K562 (cell line): ENCODE results near the gene SLC12A6. TPM values are rescaled to one million over a fixed set of nuclear protein-coding genes. Genes with fewer than 3 reads are reported as not detected.

Experiments used
- ATAC-seq: fragments of 200-7000 bp; cut with Tn5 transposase; 3 replicates; pipeline ENCODE4 v1.9.1; 2020; ENCODE audit warnings: moderate library complexity
- BruUV-seq: library from RNA; stranded (reverse); fragments of 400-500 nt; replicated peaks from 2 replicates; lab custom pipeline; 2021; lab: Mats Ljungman, UMichigan
- CTCF ChIA-PET: fragments of 300-600 bp; formaldehyde crosslinking; extraction: SDS; loops from one replicate; lab custom pipeline; 2021; ENCODE audit warnings: low intra/inter-chr PET ratio; lab: Yijun Ruan, JAX
- POLR2A ChIA-PET: fragments of 300-600, 350-650 bp; sonication (Branson Sonifier 250); formaldehyde crosslinking; extraction: SDS; loops from one replicate; lab custom pipeline; 2021; ENCODE audit warnings: antibody characterized with exemption, inconsistent platforms; lab: Yijun Ruan, JAX
- DNase-seq, 4 experiments: peaks; one replicate each; pipeline versions ENCODE4 v3.0.0 to v3.0.0-alpha.2; 2011 to 2018; ENCODE audit warnings: low spot score in 3 of 4, mixed read lengths in 3 of 4; ENCODE audit errors: extremely low read depth in 1 of 4
- FAIRE-seq: peaks from 2 replicates; lab custom pipeline; 2011; peaks lifted over from hg19 to GRCh38; lab: Jason Lieb, UNC
- H2AFZ ChIP-seq: 2 replicates; pipeline ENCODE4 v1.6.0; 2011; ENCODE audit warnings: low read depth, low read length, control low read depth, inconsistent platforms
- H3K27ac ChIP-seq: fragments of 200-600 bp; 3 replicates; pipeline ENCODE4 v1.8.0; 2011; ENCODE audit warnings: low read depth, mild to moderate bottlenecking, control low read depth, inconsistent platforms, low read length, moderate library complexity, mixed read lengths; ENCODE audit errors: extremely low read depth
- H3K27me3 ChIP-seq, 2 experiments: fragments of 300-600 bp in 1 of 2; 2 replicates in 1 of 2; 3 replicates in 1 of 2; pipeline versions ENCODE4 v1.6.0 to v1.8.0; 2011; ENCODE audit warnings: inconsistent platforms in 2 of 2, low read length in 2 of 2, mild to moderate bottlenecking in 1 of 2, mixed read lengths in 1 of 2, moderate library complexity in 1 of 2; ENCODE audit not compliant: control insufficient read depth in 2 of 2, insufficient read depth in 2 of 2
- H3K36me3 ChIP-seq: fragments of 300-600 bp; 3 replicates; pipeline ENCODE4 v1.8.0; 2011; ENCODE audit warnings: mild to moderate bottlenecking, low read length, inconsistent platforms; ENCODE audit not compliant: control insufficient read depth, insufficient read depth
- H3K4me1 ChIP-seq, 2 experiments: fragments of 200-600 bp in 1 of 2; replicated peaks in 1 of 2; 2 replicates in 1 of 2; 3 replicates in 1 of 2; pipeline versions ENCODE4 v1.5.1 to v1.8.0; 2011; ENCODE audit warnings: inconsistent platforms in 2 of 2, low read length in 2 of 2, mild to moderate bottlenecking in 1 of 2, mixed read lengths in 1 of 2, moderate library complexity in 1 of 2; ENCODE audit not compliant: control insufficient read depth in 2 of 2, insufficient read depth in 2 of 2
- H3K4me2 ChIP-seq: 2 replicates; pipeline ENCODE4 v1.6.1; 2011; ENCODE audit warnings: low read length, control low read depth, inconsistent platforms, mixed read lengths; ENCODE audit not compliant: insufficient read depth
- H3K4me3 ChIP-seq: fragments of 200-600 bp; sonication (generic), shearing (Covaris generic); 2 replicates; pipeline ENCODE4 v1.5.1; 2016; ENCODE audit warnings: control low read depth, inconsistent platforms
- H3K79me2 ChIP-seq: fragments of 200-600 bp; 3 replicates; pipeline ENCODE4 v1.8.0; 2011; ENCODE audit warnings: low read length, inconsistent platforms; ENCODE audit not compliant: control insufficient read depth, insufficient read depth
- H3K9ac ChIP-seq, 2 experiments: 2 replicates each; pipeline versions ENCODE4 v1.6.0 to v1.6.1; 2011; ENCODE audit warnings: low read depth in 2 of 2, low read length in 2 of 2, control low read depth in 1 of 2, inconsistent platforms in 1 of 2, mild to moderate bottlenecking in 1 of 2, mixed read lengths in 1 of 2; ENCODE audit not compliant: insufficient read depth in 1 of 2
- H3K9me1 ChIP-seq: one replicate; pipeline ENCODE4 v1.6.0; 2011; ENCODE audit warnings: inconsistent platforms, mild to moderate bottlenecking, low read length, moderate library complexity; ENCODE audit not compliant: control insufficient read depth, insufficient read depth
- H3K9me3 ChIP-seq: replicated peaks from 2 replicates; pipeline ENCODE4 v1.5.1; 2011; ENCODE audit warnings: low read depth, low read length, inconsistent platforms; ENCODE audit not compliant: control insufficient read depth, insufficient read depth
- H4K20me1 ChIP-seq: replicated peaks from 2 replicates; pipeline ENCODE4 v1.6.1; 2011; ENCODE audit warnings: low read length, inconsistent platforms, mixed read lengths; ENCODE audit not compliant: control insufficient read depth, insufficient read depth
- BHLHE40 ChIP-seq: IDR thresholded peaks from 2 replicates; pipeline ENCODE4 v1.6.1; 2011; ENCODE audit warnings: low read length, improper control_type of control experiment
- EHMT2 ChIP-seq: fragments of 450-650 bp; IDR thresholded peaks from 2 replicates; pipeline ENCODE4 v1.6.1; 2018; ENCODE audit warnings: antibody characterized with exemption
- ESRRA ChIP-seq: fragments of 450-650 bp; IDR thresholded peaks from 2 replicates; pipeline ENCODE4 v1.6.1; 2014; ENCODE audit warnings: low read depth, mild to moderate bottlenecking, moderate library complexity, borderline replicate concordance
- EWSR1 ChIP-seq: fragments of 450-650 bp; IDR thresholded peaks from 2 replicates; pipeline ENCODE4 v1.6.1; 2018; ENCODE audit warnings: borderline replicate concordance, mild to moderate bottlenecking, low read depth, moderate library complexity; ENCODE audit not compliant: partially characterized antibody
- MAFG ChIP-seq: fragments of 450-650 bp; conservative IDR thresholded peaks from 2 replicates; pipeline ENCODE4 v1.6.1; 2016; ENCODE audit warnings: missing genetic modification characterization, missing compliant biosample characterization
- MNT ChIP-seq, 2 experiments: fragments of 450-650 bp; conservative IDR thresholded peaks; 2 replicates each; pipeline ENCODE4 v1.6.1; 2017; ENCODE audit warnings: mild to moderate bottlenecking in 2 of 2, moderate library complexity in 2 of 2
- PRDM10 ChIP-seq: fragments of 450-650 bp; IDR thresholded peaks from 2 replicates; pipeline ENCODE4 v1.6.1; 2018; ENCODE audit not compliant: partially characterized antibody
- RCOR1 ChIP-seq, 2 experiments: IDR thresholded peaks; 2 replicates each; pipeline ENCODE4 v1.6.1; 2012; ENCODE audit warnings: low read depth in 2 of 2, low read length in 2 of 2, borderline replicate concordance in 1 of 2, improper control_type of control experiment in 1 of 2
- TAF1 ChIP-seq: IDR thresholded peaks from 2 replicates; pipeline ENCODE4 v1.6.1; 2011; ENCODE audit warnings: mild to moderate bottlenecking, low read length, moderate library complexity; ENCODE audit not compliant: insufficient read depth, control insufficient read depth, severe bottlenecking; ENCODE audit errors: extremely low read depth
- TCF3 ChIP-seq: sonication (generic); formaldehyde crosslinking; IDR thresholded peaks from 2 replicates; pipeline ENCODE4 v1.4.0; 2020; ENCODE audit warnings: mild to moderate bottlenecking, missing genetic modification reagents
- TCFL5 ChIP-seq: fragments of 250-450 bp; sonication (Bioruptor Pico); conservative IDR thresholded peaks from 2 replicates; pipeline ENCODE4 v1.6.1; 2021; ENCODE audit warnings: mild to moderate bottlenecking, moderate library complexity, matching md5 sums
- ZKSCAN3 ChIP-seq: fragments of 250-450 bp; sonication (Bioruptor Pico); IDR thresholded peaks from 2 replicates; pipeline ENCODE4 v1.4.0; 2020
- ZNF175 ChIP-seq: fragments of 200-800 bp; sonication (Bioruptor generic); IDR thresholded peaks from 2 replicates; pipeline ENCODE4 v1.6.1; 2016; ENCODE audit warnings: low read depth, mild to moderate bottlenecking, missing genetic modification characterization, missing compliant biosample characterization
- WGBS: fragments of 100-300 bp; shearing (Covaris generic); methylation state at CpG from one replicate; pipeline ENCODE4 v1.1.6; 2016; ENCODE audit warnings: low coverage, mixed read lengths; ENCODE audit not compliant: insufficient coverage; ENCODE audit errors: missing lambda C conversion rate; 5-methylcytosine and 5-hydroxymethylcytosine counted together
- in situ Hi-C: fragments of 300-500 bp; cut with MboI; formaldehyde crosslinking; loops from 4 replicates; pipeline ENCODE4 v1.15.0; 2018; ENCODE audit warnings: inconsistent platforms, mixed read lengths
- intact Hi-C: fragments of 100-400 bp; cut with micrococcal nuclease; formaldehyde crosslinking; loops from 2 replicates; pipeline ENCODE4 v1.14.2; 2022
- polyA plus RNA-seq, 8 experiments: library from polyadenylated mRNA; depleted of rRNA in 4 of 8; stranded (reverse) in 5 of 8; unstranded in 3 of 8; fragments of >200 nt; fragmentation: Nextera tagmentation in 2 of 8; fragmentation: Illumina TruSeq in 1 of 8; extraction: Ambion mirVana in 2 of 8; extraction: Trizol in 1 of 8; gene quantifications; 2 replicates each; pipeline versions ENCODE4 v1.2.1 to v1.2.3, GENCODE V29; 2011 to 2014; ENCODE audit warnings: inconsistent platforms in 1 of 8, missing spikeins in 1 of 8
- total RNA-seq, 7 experiments: library from RNA; depleted of rRNA in 6 of 7; stranded (reverse); fragments of >200 nt in 6 of 7; fragmentation: Illumina TruSeq in 2 of 7; extraction: Trizol in 2 of 7; gene quantifications; 2 replicates each; pipeline versions ENCODE4 v1.2.1 to v1.2.3, GENCODE V29; 2011 to 2021; ENCODE audit warnings: low replicate concordance in 1 of 7

SLC12A6 gene
- total and polyA plus RNA-seq, 9 of the 15 experiments (the other 6 are each of a cell fraction or from before 2014, with no cell fraction given): 1.4 to 16.4 (median 6.7) TPM

- TF ChIP-seq EHMT2 (no peak), TCFL5 (CRISPR knock-in tag) (no peak), ESRRA (no peak), ZKSCAN3 (no peak), EWSR1 (no peak)
- TF ChIP-seq, all 486 proteins: peak for 0
Observed at GRCh38 chr15:34292621-34293020, 45.0 kb downstream of the SLC12A6 start (continued).

GRCh38 chr15:34284937-34285336, 52.6 kb downstream of the SLC12A6 start:
- Histone ChIP-seq H3K36me3 (no peaks in the 10 kb centered on the region), H3K27me3 (no peaks in the 10 kb centered on the region), H4K20me1 (no peaks in the 10 kb centered on the region), H3K4me1 (peaks cover 0 to 9% of the 10 kb centered on the region in 2 experiments; a peak in 3 of 5 replicates), H3K79me2 (no peaks in the 10 kb centered on the region), H3K9ac (no peak overlapping the region), H3K9me1 (no peaks in the 10 kb centered on the region), H3K9me3 (no peaks in the 10 kb centered on the region), H3K27ac (no peak overlapping the region), H2AFZ (no peak overlapping the region), H3K4me2 (no peak overlapping the region), H3K4me3 (no peak overlapping the region)
- WGBS: 6% methylated on average over 2 of the region's 2 CpGs
- ChIA-PET CTCF (no interaction called here), POLR2A (interaction anchor here (0.6 to 1.4 kb wide), 6 partner anchors 9 to 178 kb away, joined by 3 to 5 read pairs (median 3); no protein-coding TSS in a partner anchor)
- no peak for FAIRE-seq
- DNase-seq: no peak
- no TSS peak for BruUV-seq
- intact Hi-C loops: no loop called here
- ATAC-seq: no peak
- in situ Hi-C loops: no loop called here
- no peak for TF ChIP-seq MAFG (tag)
- TF ChIP-seq BHLHE40: peak; percentile 16; the same call in 1 of the 2 replicates
- TF ChIP-seq TAF1: no peak
- TF ChIP-seq MNT (conservative IDR thresholded peaks at IDR 0.05): no peak
- no peak for TF ChIP-seq ZNF175
- peak in 1 of 2 experiments; percentile 63; a peak in 2 of 4 replicates for TF ChIP-seq RCOR1 (IDR thresholded peaks at IDR 0.05; ENCODE audit: borderline replicate concordance in 1 of 2, low read depth in 2 of 2, low read length in 2 of 2)
- peak; percentile 28; the same call in 1 of the 2 replicates for TF ChIP-seq TCF3 (CRISPR knock-in tag)
- TF ChIP-seq PRDM10: no peak
